ENCODE measurements around the gene TMCO6. TPM values are rescaled to one million over a fixed set of nuclear protein-coding genes. Genes with fewer than 3 reads are reported as not detected.
"Not testable (repeated sequence)": the region's sequence is repeated elsewhere in the genome, so short reads cannot be mapped to it uniquely, and the experiment has no call there.

Gene TMCO6
- total and polyA plus RNA-seq, 7 donors: 3.6 to 8.1 (median 4.9) TPM

DNA sequence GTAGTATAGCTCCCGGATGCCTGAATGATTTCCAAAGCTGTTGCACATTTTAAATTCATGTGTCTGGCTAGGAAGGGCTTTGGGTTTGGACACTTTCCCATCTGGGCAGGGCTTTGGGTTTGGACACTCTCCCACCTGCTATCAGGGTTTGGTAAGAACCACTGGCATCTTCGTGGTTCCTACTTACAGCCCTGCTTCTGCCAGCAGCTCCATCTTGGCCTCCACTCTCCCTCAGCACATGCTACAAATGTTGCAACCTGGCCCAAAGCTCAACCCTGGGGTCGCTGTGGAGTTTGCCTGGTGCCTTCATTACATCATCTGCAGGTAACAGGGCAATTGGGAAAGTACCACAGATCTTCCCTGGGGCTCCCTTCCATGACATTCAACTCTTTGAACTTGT lies 3.5 kb downstream of the TMCO6 start:
- 45 to 51% (median 45%) methylated on average over 3 of the region's 3 CpGs for WGBS, 3 donors

DNA sequence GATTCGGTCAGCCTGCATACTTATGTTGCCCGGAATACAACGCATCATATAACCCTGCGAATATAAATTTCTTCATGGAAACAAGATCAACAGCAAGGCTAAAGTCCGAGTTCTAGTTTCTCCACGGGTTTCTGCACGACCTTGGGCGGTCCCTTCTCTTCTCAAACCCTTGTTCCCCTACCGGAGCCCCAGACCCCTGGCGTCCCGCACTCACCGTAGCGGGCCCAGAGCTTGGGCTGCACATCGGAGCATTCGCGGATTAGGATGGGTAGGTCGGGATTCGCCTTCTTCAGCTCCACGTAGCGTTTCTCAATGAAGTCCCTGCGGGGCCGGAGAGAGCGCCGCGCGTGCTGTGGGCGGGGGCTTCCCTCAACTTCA lies 7.8 kb downstream of the TMCO6 start:
- intact Hi-C loops (cut with DNase I): loop anchor here in 1 of 2 donors (10.0 kb wide), 1 partner anchor 242 kb away; the partner anchor contains the start of gene ANKHD1
- Histone ChIP-seq H3K36me3 (ENCODE audit: insufficient read depth in 1 of 2, low read depth in 1 of 2) (peaks cover 6 to 75% of the 10 kb centered on the region in 2 donors), H3K27me3 (ENCODE audit: insufficient read depth in 3 of 3, low read length in 2 of 3) (no peaks in the 10 kb centered on the region), H3K4me3 (peak overlapping the region; percentile 89), H3K4me1 (peaks cover 21% of the 10 kb centered on the region), H3K9me3 (no peaks in the 10 kb centered on the region), H3K27ac (peak overlapping the region; percentile 84)
- WGBS, 3 donors: 0 to 1% (median 0%) methylated on average over 27 of the region's 27 CpGs
- TF ChIP-seq, protein P1, sequence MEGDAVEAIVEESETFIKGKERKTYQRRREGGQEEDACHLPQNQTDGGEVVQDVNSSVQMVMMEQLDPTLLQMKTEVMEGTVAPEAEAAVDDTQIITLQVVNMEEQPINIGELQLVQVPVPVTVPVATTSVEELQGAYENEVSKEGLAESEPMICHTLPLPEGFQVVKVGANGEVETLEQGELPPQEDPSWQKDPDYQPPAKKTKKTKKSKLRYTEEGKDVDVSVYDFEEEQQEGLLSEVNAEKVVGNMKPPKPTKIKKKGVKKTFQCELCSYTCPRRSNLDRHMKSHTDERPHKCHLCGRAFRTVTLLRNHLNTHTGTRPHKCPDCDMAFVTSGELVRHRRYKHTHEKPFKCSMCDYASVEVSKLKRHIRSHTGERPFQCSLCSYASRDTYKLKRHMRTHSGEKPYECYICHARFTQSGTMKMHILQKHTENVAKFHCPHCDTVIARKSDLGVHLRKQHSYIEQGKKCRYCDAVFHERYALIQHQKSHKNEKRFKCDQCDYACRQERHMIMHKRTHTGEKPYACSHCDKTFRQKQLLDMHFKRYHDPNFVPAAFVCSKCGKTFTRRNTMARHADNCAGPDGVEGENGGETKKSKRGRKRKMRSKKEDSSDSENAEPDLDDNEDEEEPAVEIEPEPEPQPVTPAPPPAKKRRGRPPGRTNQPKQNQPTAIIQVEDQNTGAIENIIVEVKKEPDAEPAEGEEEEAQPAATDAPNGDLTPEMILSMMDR (IDR thresholded peaks at IDR 0.05): no peak
- no peak for DNase-seq
- peak in 3 of 4 donors; percentile 18 to 39 (median 37) for ATAC-seq

More for the DNA sequence above, 3.5 kb downstream of the TMCO6 start:
- ATAC-seq (no peak), DNase-seq (no peak)
- no peak overlapping the region for H3K27ac ChIP-seq
- no peaks in the 10 kb centered on the region for H3K9me3 ChIP-seq
- H3K36me3 ChIP-seq (ENCODE audit: insufficient read depth in 1 of 2, low read depth in 1 of 2): peaks cover 6 to 53% of the 10 kb centered on the region in 2 donors
- intact Hi-C loops (cut with DNase I): loop anchor here in 1 of 2 donors (10.0 kb wide), 1 partner anchor 238 kb away; the partner anchor contains the start of gene ANKHD1
- H3K4me1 ChIP-seq: peaks cover 18% of the 10 kb centered on the region
- no peak overlapping the region for H3K4me3 ChIP-seq
- TF ChIP-seq, protein P1 (IDR thresholded peaks at IDR 0.05): no peak
- H3K27me3 ChIP-seq (ENCODE audit: insufficient read depth in 3 of 3, low read length in 2 of 3): no peaks in the 10 kb centered on the region

DNA sequence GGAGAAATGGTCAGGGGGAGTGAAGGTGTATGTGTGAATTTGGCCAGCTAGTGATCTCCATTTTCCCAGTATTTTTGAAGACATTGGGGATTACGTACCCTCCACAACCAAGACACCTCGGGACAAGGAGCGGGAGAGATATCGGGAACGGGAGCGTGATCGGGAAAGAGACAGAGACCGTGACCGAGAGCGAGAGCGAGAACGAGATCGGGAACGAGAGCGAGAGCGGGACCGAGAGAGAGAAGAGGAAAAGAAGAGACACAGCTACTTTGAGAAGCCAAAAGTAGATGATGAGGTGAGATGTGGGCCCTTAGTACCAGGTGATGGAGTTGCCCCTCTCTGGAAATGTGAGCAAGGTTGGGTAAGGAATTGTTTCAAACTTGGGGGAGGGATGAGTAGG lies 19.6 kb downstream of the TMCO6 start:
- H3K27me3 ChIP-seq (ENCODE audit: insufficient read depth in 3 of 3, low read length in 2 of 3): no peaks in the 10 kb centered on the region
- intact Hi-C loops (cut with DNase I): no loop called here
- H3K4me1 ChIP-seq: peaks cover 4% of the 10 kb centered on the region
- WGBS, 3 donors: 95 to 98% (median 98%) methylated on average over 17 of the region's 17 CpGs
- no peak overlapping the region for H3K4me3 ChIP-seq
- no peak for ATAC-seq
- TF ChIP-seq, protein P1 (IDR thresholded peaks at IDR 0.05): no peak
- no peak overlapping the region for H3K27ac ChIP-seq
- no peak for DNase-seq
- H3K9me3 ChIP-seq: no peaks in the 10 kb centered on the region
- H3K36me3 ChIP-seq (ENCODE audit: insufficient read depth in 1 of 2, low read depth in 1 of 2): peaks cover 27 to 93% of the 10 kb centered on the region in 2 donors

DNA sequence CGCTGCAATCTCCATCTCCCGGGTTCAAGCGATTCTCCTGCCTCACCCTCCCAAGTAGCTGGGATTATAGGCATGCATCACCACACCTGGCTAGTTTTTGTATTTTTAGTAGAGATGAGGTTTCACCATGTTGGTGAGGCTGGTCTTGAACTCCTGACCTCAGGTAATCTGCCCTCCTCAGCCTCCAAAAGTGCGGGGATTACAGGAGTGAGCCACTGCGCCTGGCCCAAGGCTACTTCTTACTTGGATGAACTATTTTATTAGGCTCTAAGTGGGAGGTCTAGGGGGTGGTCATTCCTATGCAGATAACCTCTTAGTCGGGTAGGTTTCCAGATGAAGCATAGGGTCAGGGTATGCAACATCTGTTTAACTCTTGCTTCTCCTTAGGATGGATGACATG lies 21.1 kb downstream of the TMCO6 start:
- H3K36me3 ChIP-seq (ENCODE audit: insufficient read depth in 1 of 2, low read depth in 1 of 2): peaks cover 19 to 78% of the 10 kb centered on the region in 2 donors
- not testable (repeated sequence) for H3K27me3 ChIP-seq (ENCODE audit: insufficient read depth in 3 of 3, low read length in 2 of 3); ATAC-seq; DNase-seq; H3K4me1 ChIP-seq; H3K4me3 ChIP-seq; H3K9me3 ChIP-seq; H3K27ac ChIP-seq
- WGBS, 3 donors: 84 to 88% (median 85%) methylated on average over 6 of the region's 6 CpGs
- intact Hi-C loops (cut with DNase I): loop anchor here in 1 of 2 donors (5.0 kb wide), 1 partner anchor 42 kb away; the partner anchor contains the start of gene ZMAT2

DNA sequence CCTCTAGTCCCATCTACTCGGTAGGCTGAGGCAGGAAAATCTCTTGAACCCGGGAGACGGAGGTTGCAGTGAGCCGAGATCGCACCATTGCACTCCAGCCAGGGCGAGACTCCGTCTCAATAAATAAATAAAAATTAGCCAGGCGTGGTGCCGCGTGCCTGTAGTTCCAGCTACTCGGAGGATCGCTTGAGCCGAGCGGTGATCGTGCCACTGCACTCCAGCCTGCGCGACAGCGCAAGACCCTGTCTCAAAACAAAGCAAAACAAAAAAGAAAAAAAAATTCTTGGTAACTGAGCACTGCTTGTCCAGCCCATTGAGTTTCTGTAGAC lies 24.7 kb downstream of the TMCO6 start:
- peaks cover 17% of the 10 kb centered on the region for H3K4me1 ChIP-seq
- peak overlapping the region; percentile 89 for H3K27ac ChIP-seq
- DNase-seq (no peak), ATAC-seq (no peak)
- H3K27me3 ChIP-seq (ENCODE audit: insufficient read depth in 3 of 3, low read length in 2 of 3): no peaks in the 10 kb centered on the region
- TF ChIP-seq, protein P1 (IDR thresholded peaks at IDR 0.05): no peak
- 0 to 6% (median 4%) methylated on average over 18 of the region's 18 CpGs for WGBS, 3 donors
- peak overlapping the region; percentile 85 for H3K4me3 ChIP-seq
- H3K36me3 ChIP-seq (ENCODE audit: insufficient read depth in 1 of 2, low read depth in 1 of 2): peaks cover 16 to 71% of the 10 kb centered on the region in 2 donors
- no peaks in the 10 kb centered on the region for H3K9me3 ChIP-seq
- intact Hi-C loops (cut with DNase I): loop anchor here in 1 of 2 donors (2.0 to 5.0 kb wide), 2 partner anchors 27 to 38 kb away; partner anchors contain the start of genes HARS1, HARS2 and ZMAT2
